DOHH2 (cell line): ENCODE measurements around the gene ZC3HAV1.

Source experiments
- CTCF ChIP-seq: fragments of 200-600 bp; sonication (generic); IDR thresholded peaks from one replicate; pipeline ENCODE4 v1.5.1; 2014; ENCODE audit warnings: antibody characterized with exemption, mild to moderate bottlenecking, low read depth, low read length; ENCODE audit not compliant: poor library complexity, severe bottlenecking
- EZH2phosphoT487 ChIP-seq: fragments of 200-600 bp; sonication (generic); IDR thresholded peaks from 2 replicates; pipeline ENCODE4 v1.6.1; 2017; ENCODE audit warnings: borderline replicate concordance, mild to moderate bottlenecking, antibody characterized with exemption, low read length, moderate library complexity, mixed read lengths

GRCh38 chr7:139131601-139132041 is 22.1 kb upstream of the ZC3HAV1 start:
- no peak for TF ChIP-seq CTCF
- TF ChIP-seq EZH2phosphoT487 = no peak
